GM12878 (cell line): ENCODE results near the gene IER5. TPM values are rescaled to one million over a fixed set of nuclear protein-coding genes. Genes with fewer than 3 reads are reported as not detected.

Experiments used
- ATAC-seq: fragments of 200-7000 bp; cut with Tn5 transposase; 3 replicates; pipeline ENCODE4 v1.9.1; 2020; ENCODE audit warnings: mild to moderate bottlenecking, moderate library complexity
- BruUV-seq: library from RNA; stranded (reverse); fragments of 400-500 nt; replicated peaks from 2 replicates; lab custom pipeline; 2021; lab: Mats Ljungman, UMichigan
- CTCF ChIA-PET: fragments of 300-600 bp; sonication (Branson Sonifier 250); formaldehyde crosslinking; extraction: SDS; loops from one replicate; lab custom pipeline; 2021; ENCODE audit warnings: inconsistent platforms; lab: Yijun Ruan, JAX
- POLR2A ChIA-PET: fragments of 350-600 bp; formaldehyde crosslinking; extraction: SDS; loops from one replicate; lab custom pipeline; 2021; ENCODE audit warnings: inconsistent platforms; lab: Charles Lee
- RAD21 ChIA-PET: fragments of 300-600 bp; sonication (Branson Sonifier 250); formaldehyde crosslinking; loops from one replicate; lab custom pipeline; 2023; ENCODE audit warnings: antibody characterized with exemption; ENCODE audit not compliant: unreplicated experiment; lab: Charles Lee
- SMC1A ChIA-PET: fragments of 300-600 bp; sonication (Branson Sonifier 250); formaldehyde crosslinking; loops from one replicate; lab custom pipeline; 2023; ENCODE audit not compliant: unreplicated experiment, uncharacterized antibody; lab: Charles Lee
- DNase-seq: peaks from one replicate; pipeline ENCODE4 v3.0.0-alpha.2; 2011; ENCODE audit warnings: low read depth, low spot score
- FAIRE-seq: peaks from 3 replicates; lab custom pipeline; 2011; peaks lifted over from hg19 to GRCh38; lab: Jason Lieb, UNC
- H2AFZ ChIP-seq: 2 replicates; pipeline ENCODE4 v1.6.0; 2011; ENCODE audit warnings: low read depth, low read length, control low read depth; ENCODE audit not compliant: control insufficient read depth
- H3K27ac ChIP-seq: 2 replicates; pipeline ENCODE4 v1.5.1; 2011; ENCODE audit warnings: control low read depth; ENCODE audit not compliant: control insufficient read depth, insufficient read depth
- H3K27me3 ChIP-seq, 2 experiments: replicated peaks in 1 of 2; 2 replicates each; pipeline versions ENCODE4 v1.6.0 to v1.6.1; 2011; ENCODE audit warnings: low read length in 1 of 2; ENCODE audit not compliant: control insufficient read depth in 2 of 2, insufficient read depth in 2 of 2
- H3K36me3 ChIP-seq, 2 experiments: 2 replicates each; pipeline ENCODE4 v1.5.1; 2011; ENCODE audit warnings: low read length in 1 of 2; ENCODE audit not compliant: control insufficient read depth in 2 of 2, insufficient read depth in 2 of 2
- H3K4me1 ChIP-seq: 2 replicates; pipeline ENCODE4 v1.6.1; 2011; ENCODE audit warnings: mild to moderate bottlenecking, low read length, moderate library complexity, mixed read lengths; ENCODE audit not compliant: control insufficient read depth, insufficient read depth
- H3K4me2 ChIP-seq: 2 replicates; pipeline ENCODE4 v1.6.0; 2011; ENCODE audit warnings: control low read depth; ENCODE audit not compliant: control insufficient read depth, insufficient read depth
- H3K4me3 ChIP-seq: fragments of 200-600 bp; sonication (generic); 2 replicates; pipeline ENCODE4 v1.5.1; 2016
- H3K79me2 ChIP-seq: 2 replicates; pipeline ENCODE4 v1.6.0; 2011; ENCODE audit warnings: low read length; ENCODE audit not compliant: control insufficient read depth, insufficient read depth
- H3K9ac ChIP-seq: 2 replicates; pipeline ENCODE4 v1.8.0; 2011; ENCODE audit warnings: low read length, control low read depth, mixed read lengths; ENCODE audit not compliant: control insufficient read depth, insufficient read depth
- H3K9me3 ChIP-seq: replicated peaks from 3 replicates; pipeline ENCODE4 v1.5.1; 2011; ENCODE audit warnings: mild to moderate bottlenecking, low read length; ENCODE audit not compliant: control insufficient read depth, insufficient read depth
- H4K20me1 ChIP-seq: 2 replicates; pipeline ENCODE4 v1.6.0; 2011; ENCODE audit not compliant: control insufficient read depth, insufficient read depth
- ATF2 ChIP-seq: IDR thresholded peaks from 2 replicates; pipeline ENCODE4 v1.6.1; 2012; ENCODE audit warnings: low read length, inconsistent platforms
- ATF7 ChIP-seq: fragments of 450-650 bp; IDR thresholded peaks from 2 replicates; pipeline ENCODE4 v1.6.1; 2016; ENCODE audit warnings: low read depth, mild to moderate bottlenecking
- FOXK2 ChIP-seq: fragments of 450-650 bp; IDR thresholded peaks from 2 replicates; pipeline ENCODE4 v1.6.1; 2017; ENCODE audit warnings: mild to moderate bottlenecking, moderate library complexity
- HDGF ChIP-seq: fragments of 450-650 bp; IDR thresholded peaks from 2 replicates; pipeline ENCODE4 v1.6.1; 2016; ENCODE audit warnings: antibody characterized with exemption
- IKZF1 ChIP-seq: fragments of 450-650 bp; conservative IDR thresholded peaks from 2 replicates; pipeline ENCODE4 v1.6.1; 2017; ENCODE audit warnings: antibody characterized with exemption, mild to moderate bottlenecking
- IKZF2 ChIP-seq, 2 experiments: fragments of 450-650 bp; IDR thresholded peaks; 2 replicates each; pipeline ENCODE4 v1.6.1; 2017; ENCODE audit warnings: mild to moderate bottlenecking in 2 of 2, moderate library complexity in 2 of 2
- NBN ChIP-seq: fragments of 450-650 bp; IDR thresholded peaks from 2 replicates; pipeline ENCODE4 v1.6.1; 2016
- SPI1 ChIP-seq: IDR thresholded peaks from 2 replicates; pipeline ENCODE4 v1.6.1; 2011; ENCODE audit warnings: low read depth, mild to moderate bottlenecking, low read length, moderate library complexity, borderline replicate concordance; ENCODE audit not compliant: insufficient read depth
- WGBS: methylation state at CpG from one replicate; pipeline ENCODE4 v1.1.6; 2016; ENCODE audit warnings: low lambda C conversion rate; ENCODE audit not compliant: insufficient replicate concordance, insufficient coverage; ENCODE audit errors: missing lambda C conversion rate; 5-methylcytosine and 5-hydroxymethylcytosine counted together
- in situ Hi-C: fragments of 300-500 bp; cut with MboI; formaldehyde crosslinking; loops from 9 replicates; pipeline ENCODE4 v1.14.3; 2018; ENCODE audit warnings: mixed read lengths
- intact Hi-C: fragments of 100-400 bp; cut with micrococcal nuclease; formaldehyde crosslinking; loops from one replicate; pipeline ENCODE4 v1.14.2; 2022; ENCODE audit not compliant: unreplicated experiment
- polyA plus RNA-seq, 11 experiments: library from polyadenylated mRNA; depleted of rRNA in 4 of 11; unstranded in 6 of 11; stranded (reverse) in 5 of 11; fragments of >200 nt; fragmentation: Nextera tagmentation in 4 of 11; fragmentation: Illumina TruSeq in 1 of 11; extraction: Ambion mirVana in 4 of 11; extraction: Trizol in 1 of 11; gene quantifications; 1 replicate in 1 of 11; 2 replicates in 10 of 11; pipeline versions ENCODE4 v1.2.1 to v1.2.3, GENCODE V29; 2011 to 2016; ENCODE audit warnings: inconsistent platforms in 2 of 11, missing spikeins in 2 of 11, low read depth in 1 of 11
- total RNA-seq, 4 experiments: library from RNA; depleted of rRNA in 3 of 4; stranded (reverse); fragments of >200 nt in 3 of 4; fragmentation: Illumina TruSeq in 1 of 4; extraction: Trizol in 1 of 4; gene quantifications; 2 replicates each; pipeline versions ENCODE4 v1.2.1 to v1.2.3, GENCODE V29; 2013 to 2021

The IER5 gene
- total and polyA plus RNA-seq, 10 of the 15 experiments (the other 5 are each of a cell fraction or from before 2014, with no cell fraction given): 4.3 to 75.2 (median 30.5) TPM

- Histone ChIP-seq H3K36me3 (no peaks in the 10 kb centered on the region), H3K79me2 (peaks cover 13% of the 10 kb centered on the region), H3K4me2 (peak overlapping the region; percentile 87), H4K20me1 (no peaks in the 10 kb centered on the region), H3K4me3 (no peak overlapping the region), H3K9me3 (no peaks in the 10 kb centered on the region), H3K27ac (peak overlapping the region; percentile 92), H2AFZ (peak overlapping the region; percentile 55), H3K9ac (peak overlapping the region; percentile 69), H3K27me3 (no peaks in the 10 kb centered on the region), H3K4me1 (peaks cover 74% of the 10 kb centered on the region)
- WGBS: 80% methylated on average over 12 of the region's 12 CpGs
- FAIRE-seq (peak; percentile 35), ATAC-seq (no peak), DNase-seq (no peak)
- POLR2A ChIA-PET: interaction anchor here (0.6 to 3.3 kb wide), 16 partner anchors 9 to 254 kb away, joined by 3 to 28 read pairs (median 4); partner anchors contain the start of gene MR1
- intact Hi-C loops (loop anchor here (2.0 kb wide), 1 partner anchor 73 kb away; no protein-coding TSS in a partner anchor), in situ Hi-C loops (no loop called here)
- SMC1A ChIA-PET: interaction anchor here (0.6 to 36.3 kb wide), 20 partner anchors 8 to 505 kb away, joined by 3 to 1399 read pairs (median 6); partner anchors contain the start of genes IER5 and MR1
- TF ChIP-seq NBN (0 out of 2 replicates have a peak, but pooled peaks have one; percentile 39), ATF7 (peak; percentile 85), HDGF (peak; percentile 85), FOXK2 (no peak), IKZF1 (peak; percentile 15; the same call in 1 of the 2 replicates), SPI1 (peak; percentile 60; the same call in 1 of the 2 replicates), ATF2 (no peak), IKZF2 (IDR thresholded peaks at IDR 0.05) (peak; percentile 7 to 14; a peak in 1 of 4 replicates)
- CTCF ChIA-PET: interaction anchor here (0.7 to 36.6 kb wide), 10 partner anchors 17 to 251 kb away, joined by 3 to 1067 read pairs (median 5); partner anchors contain the start of genes IER5 and MR1
- RAD21 ChIA-PET: interaction anchor here (0.6 to 21.2 kb wide), 20 partner anchors 8 to 623 kb away, joined by 3 to 966 read pairs (median 5); partner anchors contain the start of genes IER5 and MR1
- BruUV-seq: TSS peak; percentile 75
Observed at GRCh38 chr1:181135815-181136737, 47.6 kb downstream of the IER5 start.
